Testis (tissue), 2 donors: Measurements from ENCODE around the gene SIX4.
"Not testable (repeated sequence)": the region's sequence is repeated elsewhere in the genome, so short reads cannot be mapped to it uniquely, and the experiment has no call there.

Source experiments
- POLR2A ChIP-seq: fragments of 450-650 bp; IDR thresholded peaks from one replicate; pipeline ENCODE4 v1.6.1; 2017; ENCODE audit warnings: antibody characterized with exemption, mild to moderate bottlenecking, moderate library complexity
- TF ChIP-seq, protein P1 (sequence below), 3 experiments: fragments of 450-650 bp in 2 of 3; fragments of 200-600 bp in 1 of 3; sonication (generic) in 1 of 3; IDR thresholded peaks; one replicate each; pipeline ENCODE4 v1.5.1; 2016 to 2019; ENCODE audit warnings: antibody characterized with exemption in 3 of 3, mild to moderate bottlenecking in 2 of 3, moderate library complexity in 1 of 3

DNA sequence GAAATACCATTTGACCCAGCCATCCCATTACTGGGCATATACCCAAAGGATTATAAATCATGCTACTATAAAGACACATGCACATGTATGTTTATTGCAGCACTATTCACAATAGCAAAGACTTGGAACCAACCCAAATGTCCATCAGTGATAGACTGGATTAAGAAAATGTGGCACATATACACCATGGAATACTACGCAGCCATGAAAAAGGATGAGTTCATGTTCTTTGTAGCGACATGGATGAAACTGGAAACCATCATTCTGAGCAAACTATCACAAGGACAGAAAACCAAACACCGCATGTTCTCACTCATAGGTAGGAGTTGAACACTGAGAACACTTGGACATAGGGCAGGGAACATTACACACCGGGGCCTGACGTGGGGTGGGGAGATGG is 7.1 kb upstream of the SIX4 start:
- not testable (repeated sequence) for TF ChIP-seq POLR2A
- TF ChIP-seq, protein P1, sequence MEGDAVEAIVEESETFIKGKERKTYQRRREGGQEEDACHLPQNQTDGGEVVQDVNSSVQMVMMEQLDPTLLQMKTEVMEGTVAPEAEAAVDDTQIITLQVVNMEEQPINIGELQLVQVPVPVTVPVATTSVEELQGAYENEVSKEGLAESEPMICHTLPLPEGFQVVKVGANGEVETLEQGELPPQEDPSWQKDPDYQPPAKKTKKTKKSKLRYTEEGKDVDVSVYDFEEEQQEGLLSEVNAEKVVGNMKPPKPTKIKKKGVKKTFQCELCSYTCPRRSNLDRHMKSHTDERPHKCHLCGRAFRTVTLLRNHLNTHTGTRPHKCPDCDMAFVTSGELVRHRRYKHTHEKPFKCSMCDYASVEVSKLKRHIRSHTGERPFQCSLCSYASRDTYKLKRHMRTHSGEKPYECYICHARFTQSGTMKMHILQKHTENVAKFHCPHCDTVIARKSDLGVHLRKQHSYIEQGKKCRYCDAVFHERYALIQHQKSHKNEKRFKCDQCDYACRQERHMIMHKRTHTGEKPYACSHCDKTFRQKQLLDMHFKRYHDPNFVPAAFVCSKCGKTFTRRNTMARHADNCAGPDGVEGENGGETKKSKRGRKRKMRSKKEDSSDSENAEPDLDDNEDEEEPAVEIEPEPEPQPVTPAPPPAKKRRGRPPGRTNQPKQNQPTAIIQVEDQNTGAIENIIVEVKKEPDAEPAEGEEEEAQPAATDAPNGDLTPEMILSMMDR (IDR thresholded peaks at IDR 0.05): not testable (repeated sequence)
